Stimulated activated memory B cell treated with anti-CD40 and anti-IgM and Interleukin-4, amounts not matched to agents 10 μg/mL and 1 μg/mL and 100 μg/mL, for 72 hours (primary cell): ENCODE measurements around the gene RNU5B-1.
"Not testable (repeated sequence)": the region's sequence is repeated elsewhere in the genome, so short reads cannot be mapped to it uniquely, and the experiment has no call there.

Source experiments
- ATAC-seq: fragments of 150-1000 bp; cut with Tn5 transposase; 2 replicates; pipeline ENCODE4 v1.10.0; 2021
- H3K27ac Mint-ChIP-seq: one replicate; pipeline ENCODE4 v1.8.0; 2022; ENCODE audit warnings: mild to moderate bottlenecking, mixed read lengths
- H3K27me3 Mint-ChIP-seq: one replicate; pipeline ENCODE4 v1.8.0; 2022; ENCODE audit warnings: mixed read lengths
- H3K36me3 Mint-ChIP-seq: one replicate; pipeline ENCODE4 v1.8.0; 2022; ENCODE audit warnings: mixed read lengths
- H3K4me1 Mint-ChIP-seq: one replicate; pipeline ENCODE4 v1.8.0; 2022; ENCODE audit warnings: mixed read lengths
- H3K4me3 Mint-ChIP-seq: one replicate; pipeline ENCODE4 v1.8.0; 2022; ENCODE audit warnings: mild to moderate bottlenecking, moderate library complexity, mixed read lengths
- H3K9me3 Mint-ChIP-seq: one replicate; pipeline ENCODE4 v1.8.0; 2022; ENCODE audit warnings: mixed read lengths

The RNU5B-1 gene

DNA sequence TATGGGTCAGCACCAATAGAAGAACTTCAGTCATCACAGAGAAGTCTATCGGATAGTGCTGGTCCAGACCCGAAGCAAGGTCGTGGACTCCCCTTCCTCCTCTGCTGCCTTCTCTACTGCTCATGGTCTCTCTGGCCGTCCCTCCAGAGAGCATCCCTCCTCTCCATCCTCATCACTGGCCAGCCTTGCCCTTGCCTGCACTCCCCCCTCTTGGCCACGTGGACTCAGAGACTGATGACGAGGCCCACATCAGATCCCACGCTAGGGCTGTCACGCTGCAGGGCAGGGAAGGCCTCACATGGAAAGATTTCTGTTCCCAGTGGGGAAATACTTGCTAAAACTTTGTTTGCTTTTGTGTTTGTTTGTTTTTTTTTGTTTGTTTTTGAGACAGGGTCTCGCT lies 38.0 kb downstream of the RNU5B-1 start:
- peaks cover 26% of the 10 kb centered on the region for H3K4me1 Mint-ChIP-seq
- H3K36me3 Mint-ChIP-seq = no peaks in the 10 kb centered on the region
- ATAC-seq = no peak
- no peak overlapping the region for H3K27ac Mint-ChIP-seq
- no peak overlapping the region for H3K4me3 Mint-ChIP-seq
- H3K27me3 Mint-ChIP-seq = peaks cover 68% of the 10 kb centered on the region
- H3K9me3 Mint-ChIP-seq = no peaks in the 10 kb centered on the region

DNA sequence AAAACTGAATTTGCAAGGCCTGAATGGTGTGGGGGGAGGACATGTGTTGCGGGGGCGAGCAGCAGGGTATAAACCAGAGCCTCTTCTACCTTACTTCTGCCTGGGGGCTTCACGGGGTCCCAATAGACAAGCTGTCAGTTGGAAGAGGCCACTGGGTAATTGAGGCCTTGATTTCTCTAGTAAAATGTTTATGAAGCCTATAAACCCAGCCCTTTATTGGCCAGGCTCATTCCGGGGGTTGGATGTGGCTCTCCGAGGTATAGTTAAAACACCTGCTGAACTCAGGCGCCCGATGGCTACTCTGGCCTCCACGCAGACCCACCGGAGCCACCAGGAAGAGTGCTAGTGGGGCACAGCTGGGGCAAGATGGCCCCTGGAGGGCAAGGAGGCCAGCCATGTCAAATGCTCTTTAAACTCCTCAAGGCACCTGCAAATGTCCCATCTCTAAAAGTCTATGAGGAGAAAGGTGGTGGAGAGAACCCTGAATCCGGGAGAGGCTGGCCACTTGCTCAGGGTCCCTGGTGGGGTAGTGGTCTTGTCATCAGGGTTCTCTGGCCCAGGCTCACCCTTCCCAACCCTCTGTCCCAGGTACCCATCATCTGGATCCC lies 39.0 kb downstream of the RNU5B-1 start:
- no peak for ATAC-seq
- H3K27me3 Mint-ChIP-seq = peaks cover 73% of the 10 kb centered on the region
- no peak overlapping the region for H3K4me3 Mint-ChIP-seq
- H3K36me3 Mint-ChIP-seq = no peaks in the 10 kb centered on the region
- H3K9me3 Mint-ChIP-seq = no peaks in the 10 kb centered on the region
- peaks cover 16% of the 10 kb centered on the region for H3K4me1 Mint-ChIP-seq
- H3K27ac Mint-ChIP-seq = no peak overlapping the region

DNA sequence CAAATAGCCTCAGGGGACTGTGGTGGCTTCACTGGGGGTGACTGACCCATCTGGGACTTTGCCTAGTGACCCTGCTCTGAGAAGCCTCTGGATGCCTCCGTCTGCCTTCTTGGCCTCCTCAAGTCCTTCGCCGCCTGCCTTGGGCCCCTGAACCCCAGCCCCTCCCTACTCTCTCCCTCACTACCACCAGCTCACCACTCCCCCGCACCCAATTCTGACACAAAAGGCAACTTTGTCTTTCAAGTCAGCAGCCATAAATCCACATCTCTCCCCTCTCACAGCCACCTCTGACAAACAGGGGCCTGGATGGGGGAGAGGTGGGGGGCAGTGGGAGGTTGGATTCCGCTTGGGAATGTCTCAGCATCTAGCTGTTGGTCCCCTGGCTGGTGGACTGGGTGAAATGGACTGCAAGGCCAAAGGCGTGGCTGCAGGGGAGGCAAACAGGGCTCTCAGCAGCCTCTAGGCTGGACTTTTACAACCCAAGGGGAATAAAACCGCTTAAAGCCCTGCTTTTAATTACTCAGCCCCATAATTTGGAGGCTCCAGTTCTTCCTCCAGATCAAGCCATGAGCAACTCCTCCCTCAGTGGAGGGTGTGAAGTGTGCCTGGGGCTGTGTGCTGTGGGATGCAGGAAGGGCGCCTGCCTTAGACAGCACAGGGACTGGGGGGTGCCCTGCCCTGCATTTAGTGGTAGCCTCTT lies 39.9 kb downstream of the RNU5B-1 start:
- no peak overlapping the region for H3K27ac Mint-ChIP-seq
- H3K4me3 Mint-ChIP-seq = no peak overlapping the region
- H3K9me3 Mint-ChIP-seq = no peaks in the 10 kb centered on the region
- no peaks in the 10 kb centered on the region for H3K36me3 Mint-ChIP-seq
- peaks cover 7% of the 10 kb centered on the region for H3K4me1 Mint-ChIP-seq
- no peak for ATAC-seq
- H3K27me3 Mint-ChIP-seq = peaks cover 69% of the 10 kb centered on the region

DNA sequence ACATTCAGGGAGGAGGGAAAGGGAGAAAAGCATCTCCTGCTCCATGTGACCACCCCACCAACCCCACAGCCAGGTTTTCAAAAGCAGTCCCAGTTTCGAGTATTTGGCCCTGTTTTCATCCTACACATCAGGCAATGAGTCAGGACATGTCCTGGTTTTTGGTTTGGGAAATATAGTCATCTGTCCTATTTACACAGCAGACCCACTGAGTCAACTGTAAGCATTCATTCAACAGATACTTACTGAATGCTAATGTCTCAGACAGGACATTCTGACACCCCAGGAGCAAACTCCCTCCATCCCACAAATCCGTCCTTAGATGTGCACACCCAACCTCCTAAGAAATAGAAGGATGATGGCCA lies 40.4 kb downstream of the RNU5B-1 start:
- peaks cover 2% of the 10 kb centered on the region for H3K4me1 Mint-ChIP-seq

GRCh38 chr15:65346856-65347598 lies 42.5 kb downstream of the RNU5B-1 start:
- no peak for ATAC-seq
- Mint-ChIP-seq H3K27me3 (peaks cover 68% of the 10 kb centered on the region), H3K4me3 (no peak overlapping the region)

More for the DNA sequence above, 40.4 kb downstream of the RNU5B-1 start:
- Mint-ChIP-seq H3K4me3 (no peak overlapping the region), H3K9me3 (no peaks in the 10 kb centered on the region), H3K27ac (no peak overlapping the region), H3K36me3 (no peaks in the 10 kb centered on the region), H3K27me3 (peaks cover 69% of the 10 kb centered on the region)
- no peak for ATAC-seq

DNA sequence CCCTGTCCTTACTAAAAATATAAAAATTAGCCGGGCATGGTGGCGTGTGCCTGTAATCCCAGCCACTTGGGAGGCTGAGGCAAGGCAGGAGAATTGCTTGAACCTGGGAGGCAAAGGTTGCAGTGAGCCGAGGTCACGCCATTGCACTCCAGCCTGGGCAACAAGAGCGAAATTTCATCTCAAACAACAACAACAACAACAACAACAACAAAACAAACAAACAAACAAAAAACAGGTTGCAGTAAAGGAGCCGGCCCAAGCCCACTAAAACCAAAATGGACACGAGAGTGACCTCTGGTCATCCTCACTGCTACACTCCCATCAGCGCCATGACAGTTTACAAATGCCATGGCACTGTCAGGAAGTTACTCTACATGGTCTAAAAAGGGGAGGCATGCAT lies 43.3 kb downstream of the RNU5B-1 start:
- not testable (repeated sequence) for H3K4me3 Mint-ChIP-seq

More at GRCh38 chr15:65346856-65347598, 42.5 kb downstream of the RNU5B-1 start:
- Mint-ChIP-seq H3K9me3 (no peaks in the 10 kb centered on the region), H3K4me1 (no peaks in the 10 kb centered on the region), H3K36me3 (no peaks in the 10 kb centered on the region), H3K27ac (no peak overlapping the region)

GRCh38 chr15:65349338-65349737 lies 44.9 kb downstream of the RNU5B-1 start:
- Mint-ChIP-seq H3K4me1 (no peaks in the 10 kb centered on the region), H3K9me3 (peaks cover 2% of the 10 kb centered on the region), H3K36me3 (no peaks in the 10 kb centered on the region), H3K27ac (no peak overlapping the region), H3K4me3 (no peak overlapping the region), H3K27me3 (peaks cover 70% of the 10 kb centered on the region)
- ATAC-seq = no peak

More for the DNA sequence above, 43.3 kb downstream of the RNU5B-1 start:
- not testable (repeated sequence) for H3K27ac Mint-ChIP-seq, ATAC-seq, H3K4me1 Mint-ChIP-seq, H3K36me3 Mint-ChIP-seq, H3K9me3 Mint-ChIP-seq
- peaks cover 61% of the 10 kb centered on the region for H3K27me3 Mint-ChIP-seq

DNA sequence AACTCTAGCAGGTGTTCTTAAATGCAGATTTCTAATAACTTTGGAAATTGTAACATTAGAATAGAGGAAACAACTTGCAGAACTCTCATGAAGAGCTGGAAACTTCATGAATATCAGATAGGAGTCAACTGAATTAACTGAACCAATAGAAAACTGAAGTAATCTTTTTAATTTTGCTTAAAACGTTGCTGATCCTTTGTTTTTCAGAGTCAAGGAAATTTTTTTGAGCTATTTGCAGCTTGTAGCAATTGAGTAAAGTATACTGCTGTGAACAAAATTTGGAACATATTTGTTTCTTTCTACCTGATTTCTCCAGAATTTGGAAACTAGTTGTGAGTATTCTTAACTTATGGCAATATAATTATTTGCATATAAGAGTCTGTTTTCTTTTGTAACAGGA lies 47.5 kb downstream of the RNU5B-1 start:
- not testable (repeated sequence) for H3K27ac Mint-ChIP-seq, H3K9me3 Mint-ChIP-seq, H3K4me3 Mint-ChIP-seq, H3K36me3 Mint-ChIP-seq, ATAC-seq, H3K4me1 Mint-ChIP-seq
- H3K27me3 Mint-ChIP-seq = peaks cover 70% of the 10 kb centered on the region
